NB4 (cell line): ENCODE results near the gene IQCH.

ENCODE experiments used
- TF ChIP-seq, protein P1 (sequence below): IDR thresholded peaks from 2 replicates; pipeline ENCODE4 v1.6.1; 2011; ENCODE audit warnings: low read depth, low read length
- TF ChIP-seq, protein P2 (sequence below): IDR thresholded peaks from one replicate; pipeline ENCODE4 v1.5.1; 2012; ENCODE audit warnings: low read depth, low read length

DNA sequence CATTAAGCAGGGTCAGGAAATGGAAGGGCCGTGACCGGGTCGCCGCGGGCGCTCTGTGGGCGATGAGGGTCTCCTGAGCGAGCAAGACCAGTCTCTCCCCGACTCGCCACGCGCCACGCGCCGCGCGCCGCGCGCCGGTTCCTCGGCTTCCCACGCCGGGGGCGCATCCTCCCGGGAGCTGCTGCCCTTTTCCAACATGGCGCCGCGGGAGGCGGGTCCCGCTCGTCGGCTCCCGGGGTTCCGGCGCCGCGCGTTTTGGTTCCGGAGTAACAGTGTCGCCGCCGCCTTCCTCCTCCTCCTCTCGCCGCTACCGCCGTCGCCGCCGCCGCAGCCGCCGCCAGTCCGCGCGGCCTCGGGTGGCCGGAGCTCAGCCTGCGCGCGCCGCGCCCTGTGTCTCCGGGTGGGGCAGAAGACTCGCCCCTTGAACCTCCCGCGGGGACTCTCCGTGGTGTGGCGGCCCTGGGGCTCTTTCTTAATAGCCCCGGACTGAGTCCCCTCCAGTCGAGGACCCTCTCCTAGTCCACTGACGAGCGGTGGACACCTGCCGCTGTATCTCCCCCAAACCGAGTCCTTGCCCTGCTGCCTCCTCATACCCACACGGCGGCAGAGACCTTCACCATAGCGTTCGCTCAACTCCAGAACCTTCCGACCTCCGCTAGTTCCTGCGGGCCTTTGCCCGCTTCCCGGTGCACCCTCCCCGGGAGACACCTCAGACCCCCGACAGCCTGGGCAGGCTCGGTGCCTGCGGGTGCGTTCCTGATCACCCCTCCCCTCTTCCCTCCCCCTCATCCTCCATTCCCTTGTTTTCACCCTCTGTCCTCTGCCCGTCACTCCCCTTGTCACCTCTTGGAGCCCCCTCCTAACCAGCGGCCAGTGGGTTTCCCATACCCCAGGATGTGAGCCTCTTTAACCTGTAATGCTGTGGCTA, 288.1 kb downstream of the IQCH start, which contains the start of gene MAP2K5:
- TF ChIP-seq, protein P1, sequence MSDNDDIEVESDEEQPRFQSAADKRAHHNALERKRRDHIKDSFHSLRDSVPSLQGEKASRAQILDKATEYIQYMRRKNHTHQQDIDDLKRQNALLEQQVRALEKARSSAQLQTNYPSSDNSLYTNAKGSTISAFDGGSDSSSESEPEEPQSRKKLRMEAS: peak; percentile 62
- TF ChIP-seq, protein P2, sequence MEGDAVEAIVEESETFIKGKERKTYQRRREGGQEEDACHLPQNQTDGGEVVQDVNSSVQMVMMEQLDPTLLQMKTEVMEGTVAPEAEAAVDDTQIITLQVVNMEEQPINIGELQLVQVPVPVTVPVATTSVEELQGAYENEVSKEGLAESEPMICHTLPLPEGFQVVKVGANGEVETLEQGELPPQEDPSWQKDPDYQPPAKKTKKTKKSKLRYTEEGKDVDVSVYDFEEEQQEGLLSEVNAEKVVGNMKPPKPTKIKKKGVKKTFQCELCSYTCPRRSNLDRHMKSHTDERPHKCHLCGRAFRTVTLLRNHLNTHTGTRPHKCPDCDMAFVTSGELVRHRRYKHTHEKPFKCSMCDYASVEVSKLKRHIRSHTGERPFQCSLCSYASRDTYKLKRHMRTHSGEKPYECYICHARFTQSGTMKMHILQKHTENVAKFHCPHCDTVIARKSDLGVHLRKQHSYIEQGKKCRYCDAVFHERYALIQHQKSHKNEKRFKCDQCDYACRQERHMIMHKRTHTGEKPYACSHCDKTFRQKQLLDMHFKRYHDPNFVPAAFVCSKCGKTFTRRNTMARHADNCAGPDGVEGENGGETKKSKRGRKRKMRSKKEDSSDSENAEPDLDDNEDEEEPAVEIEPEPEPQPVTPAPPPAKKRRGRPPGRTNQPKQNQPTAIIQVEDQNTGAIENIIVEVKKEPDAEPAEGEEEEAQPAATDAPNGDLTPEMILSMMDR: no peak
